Vagina (tissue), 2 donors: ENCODE measurements around the gene GSTP1.
"Not testable (repeated sequence)": the region's sequence is repeated elsewhere in the genome, so short reads cannot be mapped to it uniquely, and the experiment has no call there.

Source experiments
- CTCF ChIP-seq, 3 experiments: fragments of 450-650 bp in 2 of 3; fragments of 200-600 bp in 1 of 3; sonication (generic) in 1 of 3; IDR thresholded peaks; one replicate each; pipeline ENCODE4 v1.5.1; 2017 to 2019; ENCODE audit warnings: antibody characterized with exemption in 3 of 3, mild to moderate bottlenecking in 2 of 3, moderate library complexity in 2 of 3
- POLR2A ChIP-seq, 2 donors: fragments of 450-650 bp; IDR thresholded peaks; one replicate each; pipeline ENCODE4 v1.6.1; 2017; ENCODE audit warnings: antibody characterized with exemption in 2 of 2, mild to moderate bottlenecking in 2 of 2, moderate library complexity in 2 of 2
- POLR2AphosphoS5 ChIP-seq, 2 donors: sonication (generic); formaldehyde crosslinking; IDR thresholded peaks; one replicate each; pipeline ENCODE4 v1.9.0; 2017; ENCODE audit warnings: antibody characterized with exemption in 2 of 2, mild to moderate bottlenecking in 2 of 2, low read depth in 1 of 2; ENCODE audit not compliant: insufficient read depth in 1 of 2

- not testable (repeated sequence) for TF ChIP-seq CTCF (IDR thresholded peaks at IDR 0.05); POLR2A (IDR thresholded peaks at IDR 0.05); POLR2AphosphoS5 (IDR thresholded peaks at IDR 0.05; ENCODE audit: insufficient read depth in 1 of 2, low read depth in 1 of 2)
Measured at GRCh38 chr11:67588899-67589415, 5.3 kb downstream of the GSTP1 start.
